Astrocyte (in vitro differentiated cells and primary cell): ENCODE measurements around the gene LYPD4. TPM values are rescaled to one million over a fixed set of nuclear protein-coding genes. Genes with fewer than 3 reads are reported as not detected.

Experiments
- DNase-seq: peaks from one replicate; pipeline ENCODE4 v3.0.0-alpha.2; 2010; ENCODE audit warnings: low read depth
- FAIRE-seq: peaks from 2 replicates; lab custom pipeline; 2011; peaks lifted over from hg19 to GRCh38; lab: Jason Lieb, UNC
- H2AFZ ChIP-seq: 2 replicates; pipeline ENCODE4 v1.6.0; 2012; ENCODE audit warnings: low read depth, low read length, inconsistent platforms
- H3K27ac ChIP-seq: 2 replicates; pipeline ENCODE4 v1.5.1; 2011; ENCODE audit warnings: low read depth, low read length, inconsistent platforms
- H3K27me3 ChIP-seq: 2 replicates; pipeline ENCODE4 v1.6.0; 2011; ENCODE audit warnings: low read length, inconsistent platforms; ENCODE audit not compliant: insufficient read depth
- H3K36me3 ChIP-seq: 2 replicates; pipeline ENCODE4 v1.5.1; 2011; ENCODE audit warnings: low read length, inconsistent platforms; ENCODE audit not compliant: insufficient read depth
- H3K4me1 ChIP-seq: 2 replicates; pipeline ENCODE4 v1.5.1; 2011; ENCODE audit warnings: low read length, inconsistent platforms; ENCODE audit not compliant: insufficient read depth
- H3K4me2 ChIP-seq: 2 replicates; pipeline ENCODE4 v1.6.0; 2012; ENCODE audit warnings: low read length, inconsistent platforms
- H3K4me3 ChIP-seq: 2 replicates; pipeline ENCODE4 v1.5.1; 2011; ENCODE audit warnings: low read depth, mild to moderate bottlenecking, low read length, inconsistent platforms; ENCODE audit not compliant: insufficient read depth
- H3K79me2 ChIP-seq: 2 replicates; pipeline ENCODE4 v1.6.0; 2012; ENCODE audit warnings: mild to moderate bottlenecking, low read length, inconsistent platforms; ENCODE audit not compliant: insufficient read depth
- H3K9ac ChIP-seq: 2 replicates; pipeline ENCODE4 v1.6.0; 2012; ENCODE audit warnings: mild to moderate bottlenecking, low read length, inconsistent platforms
- H3K9me3 ChIP-seq: 2 replicates; pipeline ENCODE4 v1.5.1; 2012; ENCODE audit warnings: low read depth, mild to moderate bottlenecking, low read length, inconsistent platforms; ENCODE audit not compliant: insufficient read depth
- H4K20me1 ChIP-seq: 2 replicates; pipeline ENCODE4 v1.6.0; 2012; ENCODE audit warnings: low read length, inconsistent platforms; ENCODE audit not compliant: insufficient read depth
- H3K27ac Mint-ChIP-seq: one replicate; pipeline ENCODE4 v1.8.0; 2021; ENCODE audit warnings: mild to moderate bottlenecking, mixed read lengths; ENCODE audit not compliant: unreplicated experiment
- H3K27me3 Mint-ChIP-seq: one replicate; pipeline ENCODE4 v1.8.0; 2021; ENCODE audit warnings: low read depth, mixed read lengths; ENCODE audit not compliant: unreplicated experiment
- H3K36me3 Mint-ChIP-seq: one replicate; pipeline ENCODE4 v1.8.0; 2021; ENCODE audit warnings: low read depth, mixed read lengths; ENCODE audit not compliant: unreplicated experiment
- H3K4me1 Mint-ChIP-seq: one replicate; pipeline ENCODE4 v1.8.0; 2021; ENCODE audit warnings: low read depth, mixed read lengths; ENCODE audit not compliant: unreplicated experiment
- H3K4me3 Mint-ChIP-seq: one replicate; pipeline ENCODE4 v1.8.0; 2021; ENCODE audit warnings: mild to moderate bottlenecking, moderate library complexity, mixed read lengths; ENCODE audit not compliant: unreplicated experiment
- H3K9me3 Mint-ChIP-seq: one replicate; pipeline ENCODE4 v1.8.0; 2021; ENCODE audit warnings: mild to moderate bottlenecking, mixed read lengths; ENCODE audit not compliant: unreplicated experiment
- EZH2 ChIP-seq: IDR thresholded peaks from 2 replicates; pipeline ENCODE4 v1.6.1; 2012; ENCODE audit warnings: mild to moderate bottlenecking, low read length, inconsistent platforms; ENCODE audit not compliant: insufficient read depth
- total RNA-seq: library from RNA; stranded (reverse); gene quantifications from 2 replicates; pipeline ENCODE4 v1.2.1, GENCODE V29; 2021
- TF ChIP-seq, protein P1 (sequence below): IDR thresholded peaks from 2 replicates; pipeline ENCODE4 v1.5.1; 2011; ENCODE audit warnings: low read depth, mild to moderate bottlenecking, inconsistent platforms, low read length, moderate library complexity; ENCODE audit not compliant: insufficient read depth

LYPD4 gene
- total RNA-seq, 1 donor from 2014 or later, result not detected

DNA sequence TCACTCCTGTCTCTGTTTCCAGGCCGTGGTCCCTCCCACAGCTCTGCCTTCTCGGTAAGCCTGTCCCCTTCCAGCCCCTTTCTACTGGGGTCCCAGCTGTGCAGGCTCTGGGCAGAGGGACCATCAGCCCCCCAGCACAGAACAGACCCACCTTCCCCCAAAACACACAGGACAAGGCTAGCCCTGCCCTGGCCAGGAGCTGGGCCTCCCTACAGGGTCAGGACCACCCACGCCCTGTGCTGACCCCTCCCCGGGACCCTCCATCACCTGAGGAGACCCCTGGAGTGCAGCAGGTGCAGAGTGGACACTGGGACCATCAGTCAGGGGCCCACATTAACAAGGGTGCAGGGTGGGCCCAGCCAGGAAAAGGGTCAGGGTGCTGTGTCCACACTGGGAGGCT, 34.2 kb downstream of the LYPD4 start:
- Mint-ChIP-seq H3K27ac (no peak overlapping the region), H3K9me3 (no peaks in the 10 kb centered on the region), H3K36me3 (no peaks in the 10 kb centered on the region), H3K4me1 (no peaks in the 10 kb centered on the region), H3K4me3 (no peak overlapping the region), H3K27me3 (peaks cover 65% of the 10 kb centered on the region)
- TF ChIP-seq, protein P1, sequence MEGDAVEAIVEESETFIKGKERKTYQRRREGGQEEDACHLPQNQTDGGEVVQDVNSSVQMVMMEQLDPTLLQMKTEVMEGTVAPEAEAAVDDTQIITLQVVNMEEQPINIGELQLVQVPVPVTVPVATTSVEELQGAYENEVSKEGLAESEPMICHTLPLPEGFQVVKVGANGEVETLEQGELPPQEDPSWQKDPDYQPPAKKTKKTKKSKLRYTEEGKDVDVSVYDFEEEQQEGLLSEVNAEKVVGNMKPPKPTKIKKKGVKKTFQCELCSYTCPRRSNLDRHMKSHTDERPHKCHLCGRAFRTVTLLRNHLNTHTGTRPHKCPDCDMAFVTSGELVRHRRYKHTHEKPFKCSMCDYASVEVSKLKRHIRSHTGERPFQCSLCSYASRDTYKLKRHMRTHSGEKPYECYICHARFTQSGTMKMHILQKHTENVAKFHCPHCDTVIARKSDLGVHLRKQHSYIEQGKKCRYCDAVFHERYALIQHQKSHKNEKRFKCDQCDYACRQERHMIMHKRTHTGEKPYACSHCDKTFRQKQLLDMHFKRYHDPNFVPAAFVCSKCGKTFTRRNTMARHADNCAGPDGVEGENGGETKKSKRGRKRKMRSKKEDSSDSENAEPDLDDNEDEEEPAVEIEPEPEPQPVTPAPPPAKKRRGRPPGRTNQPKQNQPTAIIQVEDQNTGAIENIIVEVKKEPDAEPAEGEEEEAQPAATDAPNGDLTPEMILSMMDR, result no peak
- H3K9ac ChIP-seq, result no peak overlapping the region
- H4K20me1 ChIP-seq, result no peaks in the 10 kb centered on the region
- H3K36me3 ChIP-seq, result no peaks in the 10 kb centered on the region
- no peak overlapping the region for H3K4me2 ChIP-seq
- no peak overlapping the region for H3K4me3 ChIP-seq
- no peaks in the 10 kb centered on the region for H3K4me1 ChIP-seq
- DNase-seq, result no peak
- H3K79me2 ChIP-seq, result no peaks in the 10 kb centered on the region
- FAIRE-seq, result no peak
- no peak overlapping the region for H2AFZ ChIP-seq
- no peaks in the 10 kb centered on the region for H3K27me3 ChIP-seq
- H3K27ac ChIP-seq, result no peak overlapping the region
- no peaks in the 10 kb centered on the region for H3K9me3 ChIP-seq

DNA sequence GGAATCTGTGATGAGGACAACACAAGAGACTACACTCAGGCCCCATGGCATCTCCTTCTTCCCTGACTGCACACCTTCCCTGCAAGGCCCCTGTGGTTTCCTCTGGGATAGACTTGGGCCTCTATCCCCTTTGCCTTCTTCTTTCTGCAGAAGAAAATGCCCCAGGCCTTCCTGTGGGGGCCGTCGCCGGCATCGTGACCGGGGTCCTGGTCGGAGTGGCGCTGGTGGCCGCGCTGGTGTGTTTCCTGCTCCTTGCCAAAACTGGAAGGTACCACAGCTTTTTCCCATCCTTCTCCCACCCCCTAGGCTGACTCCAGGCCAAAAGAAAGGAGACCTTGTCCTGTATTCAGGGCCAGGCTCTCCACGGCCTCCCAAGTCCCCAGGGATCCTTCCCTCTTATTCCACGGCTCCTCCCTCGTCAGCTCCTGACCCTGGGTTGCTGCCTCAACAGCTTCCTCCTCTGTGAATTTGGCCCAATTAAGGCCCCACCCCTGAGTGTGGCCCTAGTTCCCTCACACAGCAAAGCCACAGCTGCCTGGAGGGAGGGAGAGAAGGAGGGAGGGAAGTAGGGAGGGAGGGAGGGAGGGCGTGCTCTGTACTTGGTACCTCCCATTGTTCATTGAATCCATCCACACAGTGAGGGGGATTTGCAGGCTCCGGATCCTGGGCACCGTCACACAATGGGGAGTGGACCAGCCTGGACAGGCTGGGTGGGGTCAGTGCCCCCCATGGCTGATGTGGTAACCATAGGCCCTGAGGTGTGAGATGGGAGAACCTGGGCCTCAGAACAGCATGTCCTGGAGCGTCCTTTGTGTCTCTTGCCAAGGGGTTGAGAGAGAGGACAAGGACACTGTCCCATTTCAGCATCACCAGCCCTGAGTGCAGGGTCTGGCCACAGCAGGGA, 35.6 kb downstream of the LYPD4 start:
- Mint-ChIP-seq H3K4me1 (no peaks in the 10 kb centered on the region), H3K27me3 (peaks cover 59% of the 10 kb centered on the region), H3K9me3 (no peaks in the 10 kb centered on the region), H3K36me3 (no peaks in the 10 kb centered on the region), H3K27ac (no peak overlapping the region), H3K4me3 (no peak overlapping the region)
- no peak for FAIRE-seq
- Histone ChIP-seq H3K27me3 (no peaks in the 10 kb centered on the region), H3K79me2 (no peaks in the 10 kb centered on the region), H3K9me3 (no peaks in the 10 kb centered on the region), H3K36me3 (no peaks in the 10 kb centered on the region), H3K4me3 (no peak overlapping the region), H3K4me2 (no peak overlapping the region), H3K27ac (no peak overlapping the region), H4K20me1 (no peaks in the 10 kb centered on the region), H3K9ac (no peak overlapping the region), H2AFZ (no peak overlapping the region), H3K4me1 (no peaks in the 10 kb centered on the region)
- TF ChIP-seq EZH2, result no peak
- TF ChIP-seq, protein P1, result no peak
- DNase-seq, result no peak

DNA sequence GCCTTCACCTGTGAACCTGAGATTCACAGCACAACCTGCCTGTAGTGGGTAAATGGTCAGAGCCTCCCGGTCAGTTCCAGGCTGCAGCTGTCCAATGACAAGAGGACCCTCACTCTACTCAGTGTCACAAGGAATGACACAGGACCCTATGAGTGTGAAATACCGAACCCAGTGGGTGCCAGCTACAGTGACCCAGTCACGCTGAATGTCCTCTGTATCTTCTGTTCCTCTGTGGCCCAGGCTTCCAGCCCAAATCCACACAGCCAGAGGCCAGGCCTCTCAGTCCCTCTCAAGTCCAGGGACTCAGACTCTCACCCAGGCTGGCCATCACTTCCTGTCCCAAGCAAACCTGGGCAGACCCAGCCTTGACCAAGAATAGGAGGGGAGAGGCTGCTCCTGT, 37.3 kb downstream of the LYPD4 start:
- H3K9ac ChIP-seq, result no peak overlapping the region
- Mint-ChIP-seq H3K4me3 (no peak overlapping the region), H3K4me1 (no peaks in the 10 kb centered on the region), H3K36me3 (no peaks in the 10 kb centered on the region), H3K9me3 (no peaks in the 10 kb centered on the region), H3K27ac (no peak overlapping the region), H3K27me3 (peaks cover 53% of the 10 kb centered on the region)
- H3K36me3 ChIP-seq, result no peaks in the 10 kb centered on the region
- no peaks in the 10 kb centered on the region for H3K27me3 ChIP-seq
- H3K4me1 ChIP-seq, result no peaks in the 10 kb centered on the region
- H3K4me3 ChIP-seq, result no peak overlapping the region
- H3K4me2 ChIP-seq, result no peak overlapping the region
- H3K9me3 ChIP-seq, result no peaks in the 10 kb centered on the region
- H3K27ac ChIP-seq, result no peak overlapping the region
- no peaks in the 10 kb centered on the region for H4K20me1 ChIP-seq
- H3K79me2 ChIP-seq, result no peaks in the 10 kb centered on the region
- FAIRE-seq (no peak), DNase-seq (no peak)
- no peak overlapping the region for H2AFZ ChIP-seq
- TF ChIP-seq EZH2, result no peak
- TF ChIP-seq, protein P1, result no peak
